Retinal pigment epithelial cell (primary cell): ENCODE results near the gene CARD16.

Experiments used
- DNase-seq: peaks from one replicate; pipeline ENCODE4 v3.0.0-alpha.2; 2010; ENCODE audit warnings: low read depth
- H3K4me3 ChIP-seq: 2 replicates; pipeline ENCODE4 v1.5.1; 2011; ENCODE audit warnings: mild to moderate bottlenecking, low read length, control low read depth, moderate library complexity
- TF ChIP-seq, protein P1 (sequence below): conservative IDR thresholded peaks from 2 replicates; pipeline ENCODE4 v1.5.1; 2011; ENCODE audit warnings: low read depth, low read length, control low read depth, inconsistent platforms

CARD16 gene

DNA sequence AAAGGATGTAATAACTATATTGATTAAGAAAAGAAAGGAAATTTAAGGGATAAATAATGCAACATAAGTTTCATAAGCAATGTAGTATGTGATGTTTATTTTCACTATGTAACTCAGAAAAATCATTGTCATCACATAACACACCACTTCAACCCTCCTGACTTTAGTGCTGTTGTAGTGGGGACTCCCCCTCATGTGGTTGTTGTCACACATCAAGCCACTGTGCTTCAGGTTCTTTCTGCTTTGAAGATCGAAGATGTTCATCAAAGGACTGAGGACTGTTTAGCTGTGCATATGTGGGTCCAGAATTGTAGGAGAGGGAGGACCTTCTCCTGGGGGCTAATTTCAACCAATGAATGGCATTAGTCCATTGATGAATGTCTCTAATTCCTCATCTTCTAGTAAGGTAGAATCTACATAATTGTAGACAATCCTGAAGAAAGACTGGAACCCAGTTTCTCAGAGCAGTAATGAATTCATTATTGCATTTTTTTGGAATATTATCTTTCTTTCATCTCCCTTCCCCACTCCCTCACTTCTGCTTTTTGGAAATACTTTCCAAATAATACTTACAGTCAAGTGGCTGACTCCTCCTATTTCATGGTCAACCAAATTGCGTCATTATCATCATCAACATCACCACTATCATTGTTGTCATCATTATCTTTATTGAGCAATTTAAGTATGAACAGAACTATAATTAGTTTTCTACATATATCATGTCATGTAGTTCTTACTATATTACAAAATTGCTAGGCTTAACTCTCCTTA is 9.8 kb upstream of the CARD16 start:
- TF ChIP-seq, protein P1, sequence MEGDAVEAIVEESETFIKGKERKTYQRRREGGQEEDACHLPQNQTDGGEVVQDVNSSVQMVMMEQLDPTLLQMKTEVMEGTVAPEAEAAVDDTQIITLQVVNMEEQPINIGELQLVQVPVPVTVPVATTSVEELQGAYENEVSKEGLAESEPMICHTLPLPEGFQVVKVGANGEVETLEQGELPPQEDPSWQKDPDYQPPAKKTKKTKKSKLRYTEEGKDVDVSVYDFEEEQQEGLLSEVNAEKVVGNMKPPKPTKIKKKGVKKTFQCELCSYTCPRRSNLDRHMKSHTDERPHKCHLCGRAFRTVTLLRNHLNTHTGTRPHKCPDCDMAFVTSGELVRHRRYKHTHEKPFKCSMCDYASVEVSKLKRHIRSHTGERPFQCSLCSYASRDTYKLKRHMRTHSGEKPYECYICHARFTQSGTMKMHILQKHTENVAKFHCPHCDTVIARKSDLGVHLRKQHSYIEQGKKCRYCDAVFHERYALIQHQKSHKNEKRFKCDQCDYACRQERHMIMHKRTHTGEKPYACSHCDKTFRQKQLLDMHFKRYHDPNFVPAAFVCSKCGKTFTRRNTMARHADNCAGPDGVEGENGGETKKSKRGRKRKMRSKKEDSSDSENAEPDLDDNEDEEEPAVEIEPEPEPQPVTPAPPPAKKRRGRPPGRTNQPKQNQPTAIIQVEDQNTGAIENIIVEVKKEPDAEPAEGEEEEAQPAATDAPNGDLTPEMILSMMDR = no peak
- DNase-seq = no peak

DNA sequence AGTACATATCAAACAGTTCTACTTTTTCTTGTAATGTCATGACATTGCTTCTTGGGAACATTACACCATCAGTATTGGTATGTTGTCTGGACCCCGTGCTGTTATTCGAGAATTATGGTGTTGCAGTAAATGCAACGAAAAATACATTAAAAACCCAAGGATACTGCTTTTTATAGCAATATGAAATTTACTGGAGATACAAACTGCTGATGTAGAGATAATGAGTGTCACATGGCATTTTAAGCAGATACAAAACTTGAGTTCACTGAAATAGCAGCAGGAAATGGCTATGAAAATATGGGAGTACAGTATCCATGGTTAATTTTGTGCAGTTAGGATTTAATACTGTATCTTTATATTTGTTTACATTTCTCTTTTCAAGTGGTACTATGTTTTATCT is 7.4 kb upstream of the CARD16 start:
- TF ChIP-seq, protein P1 = no peak
- no peak for DNase-seq
- no peak overlapping the region for H3K4me3 ChIP-seq

More for the DNA sequence above, 9.8 kb upstream of the CARD16 start:
- H3K4me3 ChIP-seq = no peak overlapping the region

DNA sequence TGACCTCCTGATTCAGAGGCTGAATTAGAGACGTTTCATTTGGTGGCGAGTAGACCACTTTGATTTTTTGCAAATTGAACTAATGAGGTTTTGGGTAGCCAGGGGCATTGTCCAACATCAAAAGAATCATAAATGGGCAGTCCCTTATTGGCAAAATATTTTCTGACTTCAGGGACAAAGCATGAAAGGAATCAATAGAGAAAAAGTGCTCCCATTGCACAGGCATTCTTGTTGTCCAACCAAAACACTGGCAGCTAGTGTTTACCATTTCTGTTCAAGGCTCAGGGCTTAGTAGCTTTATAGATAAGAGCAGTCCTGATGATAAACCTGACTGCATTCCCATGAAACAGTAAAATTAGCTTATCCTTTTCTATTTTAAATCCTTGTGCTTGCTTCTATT is 6.4 kb upstream of the CARD16 start:
- TF ChIP-seq, protein P1 = no peak

DNA sequence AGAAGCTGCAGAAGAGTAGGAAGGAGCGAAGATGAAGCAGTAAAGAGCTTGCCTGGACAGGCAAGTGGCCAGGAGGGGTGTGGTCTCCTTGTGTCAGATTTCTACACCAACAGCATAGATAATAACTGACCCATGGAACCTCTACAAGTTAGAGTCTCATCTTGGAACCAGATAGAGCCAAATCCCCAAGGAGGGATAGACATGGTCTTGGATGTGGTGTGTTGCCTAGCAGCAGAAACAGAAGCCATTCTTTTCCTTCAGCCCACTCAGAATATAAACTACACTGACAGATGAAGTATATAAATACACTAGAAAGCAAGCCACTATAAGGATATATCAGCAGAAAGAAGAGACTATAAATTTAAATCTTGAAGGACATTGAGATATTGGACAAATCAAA is 4.3 kb upstream of the CARD16 start:
- no peak for DNase-seq
- no peak overlapping the region for H3K4me3 ChIP-seq
- TF ChIP-seq, protein P1 = no peak

More for the DNA sequence above, 6.4 kb upstream of the CARD16 start:
- DNase-seq = no peak
- H3K4me3 ChIP-seq = no peak overlapping the region

DNA sequence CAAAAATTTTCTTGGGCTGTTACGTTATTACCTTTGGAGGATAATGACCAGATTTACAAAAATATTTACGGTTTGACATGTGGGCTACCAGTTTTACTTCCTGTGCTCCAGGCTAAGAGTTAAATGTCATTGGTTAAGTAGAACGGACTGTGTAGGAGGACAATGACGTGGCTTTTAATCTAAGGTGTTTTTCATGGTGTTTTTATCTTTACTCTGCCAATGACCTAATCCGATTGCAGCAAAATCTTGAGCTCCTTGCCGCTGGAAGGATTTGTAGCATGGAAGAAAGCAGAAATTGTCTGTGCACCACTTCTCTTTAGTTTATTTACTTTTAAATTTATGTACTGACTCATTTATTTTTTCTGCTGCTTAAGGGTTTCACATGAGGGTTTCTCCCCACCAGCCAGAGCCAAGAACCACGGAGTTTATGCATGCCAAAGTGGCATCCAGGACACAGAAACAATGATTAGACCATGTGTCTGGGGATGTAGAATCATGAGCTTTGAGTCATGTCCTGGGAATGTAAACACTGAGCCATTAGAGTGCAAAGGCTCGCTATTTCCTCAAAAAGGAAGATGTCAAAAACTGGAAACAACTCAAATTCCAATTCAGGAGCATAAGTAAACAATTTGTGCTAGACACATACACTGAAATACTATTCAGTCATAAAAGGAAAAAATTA is 1.9 kb upstream of the CARD16 start:
- peak; percentile 87 for DNase-seq
- TF ChIP-seq, protein P1 = no peak
- H3K4me3 ChIP-seq = no peak overlapping the region

DNA sequence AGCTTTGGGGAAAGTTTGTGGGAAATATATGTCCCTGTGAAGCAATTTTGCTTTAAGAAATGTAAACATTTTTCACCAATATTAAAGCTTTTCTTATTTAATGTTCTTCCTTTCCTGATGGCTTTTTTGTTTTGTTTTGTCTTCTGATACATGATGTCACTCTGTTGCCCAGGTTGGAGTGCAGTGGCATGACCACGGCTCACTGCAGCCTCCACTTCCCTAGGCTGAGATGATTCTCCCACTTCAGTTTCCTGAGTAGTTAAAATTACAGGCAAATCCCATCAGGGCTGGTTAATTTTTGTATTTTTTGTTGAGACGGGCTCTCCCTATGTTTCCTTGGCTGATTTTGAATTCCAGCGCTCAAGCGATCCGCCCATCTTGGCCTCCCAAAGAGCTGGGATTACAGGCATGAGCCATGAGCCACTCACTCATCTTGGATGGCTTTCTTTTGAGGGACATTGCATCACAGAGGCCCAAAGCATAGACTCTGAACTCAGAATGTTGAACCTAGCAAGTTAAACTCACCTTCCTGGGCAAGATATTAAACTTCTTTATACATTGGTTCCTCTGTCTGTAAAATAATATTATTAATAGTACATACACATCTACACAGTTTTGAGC is 651 bp upstream of the CARD16 start:
- no peak for DNase-seq
- no peak overlapping the region for H3K4me3 ChIP-seq
- TF ChIP-seq, protein P1 = no peak
